Trophoblast cell (in vitro differentiated cells and primary cell): ENCODE data around the gene IMP4.

Experiments
- DNase-seq, 2 donors: peaks; one replicate each; pipeline ENCODE4 v3.0.0-alpha.2; 2016
- H2AFZ ChIP-seq: 2 replicates; pipeline ENCODE4 v1.6.1; 2013; ENCODE audit warnings: low read length, moderate library complexity, mild to moderate bottlenecking; ENCODE audit not compliant: insufficient read depth, poor library complexity
- H2AK5ac ChIP-seq: 2 replicates; pipeline ENCODE4 v1.6.1; 2013; ENCODE audit warnings: mild to moderate bottlenecking, low read length
- H2BK120ac ChIP-seq: 2 replicates; pipeline ENCODE4 v1.6.1; 2013; ENCODE audit warnings: low read length, mild to moderate bottlenecking, moderate library complexity; ENCODE audit not compliant: insufficient read depth, poor library complexity
- H2BK12ac ChIP-seq: 2 replicates; pipeline ENCODE4 v1.6.1; 2013; ENCODE audit warnings: mild to moderate bottlenecking, low read length, moderate library complexity
- H2BK5ac ChIP-seq: 2 replicates; pipeline ENCODE4 v1.6.1; 2013; ENCODE audit warnings: low read length, low read depth, moderate library complexity, mild to moderate bottlenecking; ENCODE audit not compliant: poor library complexity
- H3K14ac ChIP-seq: 2 replicates; pipeline ENCODE4 v1.6.1; 2013; ENCODE audit warnings: mild to moderate bottlenecking, low read length
- H3K18ac ChIP-seq: 2 replicates; pipeline ENCODE4 v1.6.1; 2013; ENCODE audit warnings: mild to moderate bottlenecking, low read length
- H3K23ac ChIP-seq: 2 replicates; pipeline ENCODE4 v1.6.1; 2013; ENCODE audit warnings: low read length
- H3K27ac ChIP-seq: 2 replicates; pipeline ENCODE4 v1.5.1; 2013; ENCODE audit warnings: low read depth, mild to moderate bottlenecking, inconsistent platforms, low read length, moderate library complexity
- H3K27me3 ChIP-seq: 2 replicates; pipeline ENCODE4 v1.6.1; 2013; ENCODE audit warnings: inconsistent platforms, mild to moderate bottlenecking, low read length, moderate library complexity; ENCODE audit not compliant: insufficient read depth
- H3K36me3 ChIP-seq, 2 experiments: 1 replicate in 1 of 2; 2 replicates in 1 of 2; pipeline ENCODE4 v1.6.1; 2013; ENCODE audit warnings: low read length in 2 of 2, mild to moderate bottlenecking in 2 of 2, moderate library complexity in 1 of 2; ENCODE audit not compliant: insufficient read depth in 2 of 2, control insufficient read depth in 1 of 2
- H3K4ac ChIP-seq: 2 replicates; pipeline ENCODE4 v1.6.1; 2013; ENCODE audit warnings: low read depth, mild to moderate bottlenecking, low read length, moderate library complexity
- H3K4me1 ChIP-seq, 2 experiments: 1 replicate in 1 of 2; 2 replicates in 1 of 2; pipeline ENCODE4 v1.6.1; 2013; ENCODE audit warnings: low read length in 2 of 2, mild to moderate bottlenecking in 2 of 2, moderate library complexity in 1 of 2; ENCODE audit not compliant: insufficient read depth in 2 of 2, control insufficient read depth in 1 of 2
- H3K4me2 ChIP-seq: 2 replicates; pipeline ENCODE4 v1.6.1; 2013; ENCODE audit warnings: inconsistent platforms, mild to moderate bottlenecking, low read length, moderate library complexity
- H3K4me3 ChIP-seq: 2 replicates; pipeline ENCODE4 v1.5.1; 2013; ENCODE audit warnings: mild to moderate bottlenecking, low read depth, low read length, inconsistent platforms
- H3K79me1 ChIP-seq: one replicate; pipeline ENCODE4 v1.6.1; 2013; ENCODE audit warnings: low read length
- H3K79me2 ChIP-seq: 2 replicates; pipeline ENCODE4 v1.6.1; 2013; ENCODE audit warnings: low read length, mild to moderate bottlenecking; ENCODE audit not compliant: control insufficient read depth, insufficient read depth, poor library complexity
- H3K9ac ChIP-seq: 2 replicates; pipeline ENCODE4 v1.6.1; 2013; ENCODE audit warnings: mild to moderate bottlenecking, low read length
- H3K9me3 ChIP-seq: 2 replicates; pipeline ENCODE4 v1.6.1; 2013; ENCODE audit warnings: low read depth, mild to moderate bottlenecking, control low read depth, inconsistent platforms, low read length; ENCODE audit not compliant: insufficient read depth
- H4K12ac ChIP-seq: 2 replicates; pipeline ENCODE4 v1.6.1; 2013; ENCODE audit warnings: low read depth, mild to moderate bottlenecking, low read length, moderate library complexity
- H4K8ac ChIP-seq: 2 replicates; pipeline ENCODE4 v1.6.1; 2013; ENCODE audit warnings: low read depth, mild to moderate bottlenecking, low read length, moderate library complexity
- H4K91ac ChIP-seq: one replicate; pipeline ENCODE4 v1.6.1; 2013; ENCODE audit warnings: low read depth, mild to moderate bottlenecking, low read length, moderate library complexity
- WGBS: extraction: QIAGEN DNeasy Blood & Tissue Kit; methylation state at CpG from one replicate; pipeline ENCODE4 v1.1.7; 2013; ENCODE audit warnings: missing lambda C conversion rate; ENCODE audit not compliant: insufficient read length, insufficient coverage; ENCODE audit errors: extremely low coverage; 5-methylcytosine and 5-hydroxymethylcytosine counted together

Gene IMP4

GRCh38 chr2:130313812-130314334 is 28.8 kb upstream of the IMP4 start:
- Histone ChIP-seq H3K27ac (no peak overlapping the region), H4K12ac (no peak overlapping the region), H2AK5ac (no peak overlapping the region), H2BK5ac (no peak overlapping the region), H3K4ac (no peak overlapping the region), H3K4me1 (no peaks in the 10 kb centered on the region), H4K91ac (no peak overlapping the region), H3K79me2 (no peaks in the 10 kb centered on the region), H3K14ac (no peak overlapping the region), H2AFZ (no peak overlapping the region), H3K4me3 (no peak overlapping the region), H3K36me3 (no peaks in the 10 kb centered on the region), H3K27me3 (no peaks in the 10 kb centered on the region), H2BK120ac (no peak overlapping the region), H3K4me2 (no peak overlapping the region), H3K9ac (no peak overlapping the region), H2BK12ac (no peak overlapping the region), H3K9me3 (peaks cover 3% of the 10 kb centered on the region), H3K18ac (no peak overlapping the region), H3K79me1 (no peaks in the 10 kb centered on the region), H3K23ac (no peak overlapping the region), H4K8ac (no peak overlapping the region)
- WGBS = no CpG with 5 or more reads among the region's 12 CpGs
- DNase-seq = no peak

GRCh38 chr2:130314377-130314776 is 28.3 kb upstream of the IMP4 start:
- H2BK5ac ChIP-seq = no peak overlapping the region
- no peak overlapping the region for H2AFZ ChIP-seq
- H3K79me2 ChIP-seq = no peaks in the 10 kb centered on the region
- no peak overlapping the region for H3K14ac ChIP-seq
- no peak overlapping the region for H4K91ac ChIP-seq
- WGBS = no CpG with 5 or more reads among the region's 3 CpGs
- H4K12ac ChIP-seq = no peak overlapping the region
- no peak overlapping the region for H3K4ac ChIP-seq
- peaks cover 3% of the 10 kb centered on the region for H3K9me3 ChIP-seq
- H3K4me3 ChIP-seq = no peak overlapping the region
- no peaks in the 10 kb centered on the region for H3K4me1 ChIP-seq
- H3K79me1 ChIP-seq = no peaks in the 10 kb centered on the region
- H3K27me3 ChIP-seq = no peaks in the 10 kb centered on the region
- DNase-seq = no peak
- no peaks in the 10 kb centered on the region for H3K36me3 ChIP-seq
- no peak overlapping the region for H3K23ac ChIP-seq
- no peak overlapping the region for H3K4me2 ChIP-seq
- no peak overlapping the region for H4K8ac ChIP-seq
- no peak overlapping the region for H2BK120ac ChIP-seq
- H2AK5ac ChIP-seq = no peak overlapping the region
- H2BK12ac ChIP-seq = no peak overlapping the region
- H3K9ac ChIP-seq = no peak overlapping the region
- H3K27ac ChIP-seq = no peak overlapping the region
- no peak overlapping the region for H3K18ac ChIP-seq

- Histone ChIP-seq H4K12ac (no peak overlapping the region), H3K18ac (no peak overlapping the region), H3K9me3 (peaks cover 3% of the 10 kb centered on the region), H3K9ac (no peak overlapping the region), H3K4me3 (no peak overlapping the region), H3K36me3 (no peaks in the 10 kb centered on the region), H2BK120ac (no peak overlapping the region), H3K23ac (no peak overlapping the region), H3K79me2 (no peaks in the 10 kb centered on the region), H3K4me1 (no peaks in the 10 kb centered on the region), H3K79me1 (no peaks in the 10 kb centered on the region), H3K27me3 (no peaks in the 10 kb centered on the region), H2AFZ (no peak overlapping the region), H3K4ac (no peak overlapping the region), H2BK12ac (no peak overlapping the region), H3K27ac (no peak overlapping the region), H4K91ac (no peak overlapping the region), H4K8ac (no peak overlapping the region), H3K4me2 (no peak overlapping the region), H3K14ac (no peak overlapping the region), H2AK5ac (no peak overlapping the region), H2BK5ac (no peak overlapping the region)
- no CpG with 5 or more reads among the region's 1 CpG for WGBS
- DNase-seq = no peak
Observed at GRCh38 chr2:130316596-130316995, 26.1 kb upstream of the IMP4 start.

- Histone ChIP-seq H3K23ac (no peak overlapping the region), H2AK5ac (no peak overlapping the region), H4K91ac (no peak overlapping the region), H3K4me2 (no peak overlapping the region), H3K14ac (no peak overlapping the region), H3K27me3 (no peaks in the 10 kb centered on the region), H4K8ac (no peak overlapping the region), H3K27ac (no peak overlapping the region), H4K12ac (no peak overlapping the region), H3K18ac (no peak overlapping the region), H3K36me3 (no peaks in the 10 kb centered on the region), H2BK12ac (no peak overlapping the region), H3K79me1 (no peaks in the 10 kb centered on the region), H3K79me2 (no peaks in the 10 kb centered on the region), H3K9ac (no peak overlapping the region), H2BK120ac (no peak overlapping the region), H2AFZ (no peak overlapping the region), H3K4ac (no peak overlapping the region), H3K4me1 (no peaks in the 10 kb centered on the region), H3K9me3 (peaks cover under 1% of the 10 kb centered on the region), H3K4me3 (no peak overlapping the region), H2BK5ac (no peak overlapping the region)
- no peak for DNase-seq
- no CpG with 5 or more reads among the region's 7 CpGs for WGBS
Observed at GRCh38 chr2:130318906-130319305, 23.8 kb upstream of the IMP4 start.
